NCI-H2107 treated with DMSO at 0.1 percent for 48 hours (cell line): ENCODE data around the gene NBL1.

Experiments
- DNase-seq: peaks from one replicate; lab custom pipeline; 2025; ENCODE audit not compliant: unreplicated experiment; lab: John Stamatoyannopoulos, UW

The NBL1 gene

DNA sequence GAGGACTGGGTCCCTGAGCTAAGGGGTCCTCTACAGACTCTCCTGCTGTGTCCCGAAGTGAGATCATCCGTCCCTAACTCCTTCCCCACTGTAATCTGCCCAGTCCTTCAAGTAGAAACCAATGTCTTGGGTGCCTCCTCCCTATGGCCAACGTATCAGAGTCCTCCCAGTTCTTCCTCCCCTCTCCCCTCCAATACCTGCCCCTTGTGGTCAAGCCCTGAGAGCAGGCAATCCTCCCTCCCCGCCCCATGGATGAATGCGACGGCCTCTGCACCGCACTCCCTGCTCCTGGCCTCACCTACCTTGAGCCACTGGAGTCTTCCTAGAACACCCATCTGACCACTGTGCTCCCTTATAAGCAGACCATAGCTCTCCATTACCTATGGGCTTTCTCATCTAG, 51.7 kb downstream of the NBL1 start:
- DNase-seq, result no peak

DNA sequence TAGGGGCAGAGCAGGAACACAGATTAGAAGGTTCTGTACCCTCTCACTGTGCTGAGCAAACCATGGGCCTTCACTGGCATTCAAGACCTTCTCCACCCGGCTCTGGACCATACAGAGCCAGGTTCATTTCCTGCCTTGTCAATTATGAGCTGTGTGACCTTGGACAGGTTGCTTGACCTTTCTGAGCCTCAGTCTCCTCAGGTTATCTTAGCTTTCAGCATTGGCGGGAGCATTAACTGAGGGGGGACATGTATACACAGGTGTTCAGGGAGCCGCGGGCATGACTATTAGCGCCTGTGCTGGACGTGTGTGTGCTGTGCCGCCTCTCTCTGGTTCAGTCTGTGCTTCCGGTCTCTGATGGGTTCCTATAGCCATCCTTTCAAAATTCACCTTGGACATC, 52.7 kb downstream of the NBL1 start:
- no peak for DNase-seq

DNA sequence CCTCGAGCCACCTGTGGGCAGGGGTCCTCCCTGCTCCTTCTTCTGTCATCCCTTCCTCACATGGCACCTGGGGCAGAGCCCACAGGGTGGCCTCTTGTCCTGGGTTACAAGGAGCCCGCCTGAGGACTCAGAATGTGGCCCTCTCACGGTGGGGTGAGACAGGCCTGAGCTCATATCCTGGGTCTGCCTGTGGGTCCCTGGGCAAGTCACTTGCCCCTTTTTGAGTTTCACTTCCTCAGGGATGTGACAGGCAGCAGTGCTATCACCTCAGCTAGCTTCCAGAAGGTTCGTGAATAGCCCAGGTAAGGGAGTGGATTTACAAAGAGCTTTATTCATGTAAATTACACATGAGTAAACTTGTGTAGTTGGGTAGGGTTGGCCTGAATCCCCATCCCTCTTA, 54.1 kb downstream of the NBL1 start:
- no peak for DNase-seq

DNA sequence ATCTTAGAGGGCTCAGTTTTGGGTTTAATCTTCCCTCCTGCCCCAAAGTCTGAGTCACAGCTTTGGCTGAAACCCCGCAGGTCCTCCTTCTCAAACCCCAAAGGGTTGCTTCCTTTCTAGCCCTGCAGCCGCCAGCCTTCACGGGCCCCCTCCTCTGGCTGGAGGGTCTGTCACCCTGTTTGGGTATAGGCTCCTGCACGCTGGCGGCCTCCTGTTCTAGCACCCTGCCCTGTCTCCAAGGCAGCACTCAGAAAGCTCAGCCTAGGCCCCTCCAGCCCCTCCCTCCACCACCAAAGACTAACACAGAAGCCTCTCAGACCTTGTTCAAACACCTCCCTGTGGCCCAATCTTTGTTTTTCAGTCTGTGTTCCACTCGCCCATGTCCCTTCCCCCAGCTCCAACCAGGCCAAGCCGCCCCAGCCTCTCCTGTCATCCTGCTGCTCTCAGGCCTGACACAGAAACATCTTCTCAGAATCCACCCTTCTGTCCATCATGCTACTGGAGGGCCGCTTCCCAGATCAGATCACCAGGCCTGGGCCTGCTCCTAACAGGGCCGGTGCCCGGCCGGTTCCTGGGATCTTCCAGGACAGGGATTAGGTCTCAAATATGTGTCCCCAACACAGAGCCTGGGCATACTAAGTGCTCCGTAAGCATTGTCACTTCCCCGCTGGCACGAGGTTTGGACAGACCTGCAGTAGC, 56.1 kb downstream of the NBL1 start:
- no peak for DNase-seq

DNA sequence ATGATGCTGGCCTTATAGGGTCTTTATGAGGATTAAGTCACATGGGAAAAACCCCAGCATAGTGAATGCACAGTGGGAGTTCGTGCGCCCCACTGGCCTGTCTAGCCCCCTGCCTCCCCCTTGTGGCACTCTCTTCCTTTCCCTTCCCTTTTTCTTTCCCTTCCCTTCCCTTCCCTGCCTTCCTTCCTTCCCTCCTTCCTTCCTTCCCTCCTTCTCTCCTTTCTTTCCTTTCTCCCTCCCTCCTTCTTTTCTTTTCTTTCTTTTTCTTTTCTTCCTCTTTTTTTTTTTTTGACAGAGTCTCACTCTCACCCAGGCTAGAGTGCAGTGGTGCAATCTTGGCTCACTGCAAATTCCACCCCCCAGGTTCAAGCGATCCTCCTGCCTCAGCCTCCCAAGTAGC, 59.2 kb downstream of the NBL1 start:
- no peak for DNase-seq

DNA sequence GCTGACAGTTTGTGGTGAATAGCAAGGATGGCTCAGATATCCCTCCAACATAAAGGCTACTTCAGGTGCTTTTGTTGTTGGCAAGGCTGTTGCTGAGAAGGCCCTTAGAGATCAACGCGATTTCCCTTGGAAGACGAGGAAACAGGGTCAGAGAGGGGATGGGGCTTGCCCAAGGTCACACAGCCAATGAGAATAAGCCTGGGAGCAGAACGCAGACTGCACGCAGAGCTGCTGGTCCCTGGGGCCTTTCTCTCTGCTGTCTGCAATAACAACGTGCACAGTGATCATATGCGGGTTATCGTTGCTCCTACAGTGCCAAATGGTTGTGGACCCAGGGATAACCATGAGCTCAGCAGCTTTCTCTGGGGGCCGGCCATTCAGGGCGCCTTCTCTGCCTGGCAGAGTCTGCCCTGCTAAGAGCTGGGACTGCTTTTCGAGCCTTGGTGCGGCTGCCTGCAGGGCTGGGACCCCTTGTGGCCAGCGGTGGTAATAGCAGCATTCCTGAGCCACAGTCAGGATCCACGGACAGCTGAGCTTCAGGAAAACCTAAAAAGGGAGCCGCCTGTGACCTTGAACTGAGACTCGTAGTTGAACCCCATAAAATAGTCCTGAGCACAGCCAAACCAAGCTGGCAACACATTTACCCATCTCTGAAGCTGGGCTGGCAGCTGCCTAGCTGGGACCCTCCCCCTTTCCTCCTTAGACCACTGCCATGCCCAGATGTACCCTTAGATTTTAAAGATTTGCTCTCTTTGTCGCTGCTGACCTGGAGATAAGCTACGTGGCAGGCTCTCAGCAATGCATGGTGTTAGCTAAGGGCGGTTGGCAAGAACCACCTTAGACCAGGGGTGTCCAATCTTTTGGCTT, 60.4 kb downstream of the NBL1 start:
- no peak for DNase-seq

DNA sequence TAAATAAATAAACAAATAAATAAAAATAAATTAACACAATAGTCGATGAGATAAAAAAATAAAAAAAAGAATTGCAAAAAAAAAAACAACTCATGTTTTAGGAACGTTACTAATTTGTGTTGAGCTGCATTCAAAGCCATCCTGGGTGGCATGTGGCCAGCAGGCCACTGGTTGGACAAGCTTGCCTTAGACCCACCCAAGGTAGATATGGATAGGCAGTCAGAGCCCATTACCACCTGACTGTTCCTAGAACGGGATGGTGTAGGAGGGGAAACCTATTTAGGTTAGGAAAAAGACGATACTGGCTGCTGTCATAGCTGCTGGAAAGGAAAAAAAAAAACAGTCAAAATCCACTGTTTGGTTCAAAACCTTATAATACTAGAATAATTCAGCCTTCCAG, 61.4 kb downstream of the NBL1 start:
- no peak for DNase-seq

DNA sequence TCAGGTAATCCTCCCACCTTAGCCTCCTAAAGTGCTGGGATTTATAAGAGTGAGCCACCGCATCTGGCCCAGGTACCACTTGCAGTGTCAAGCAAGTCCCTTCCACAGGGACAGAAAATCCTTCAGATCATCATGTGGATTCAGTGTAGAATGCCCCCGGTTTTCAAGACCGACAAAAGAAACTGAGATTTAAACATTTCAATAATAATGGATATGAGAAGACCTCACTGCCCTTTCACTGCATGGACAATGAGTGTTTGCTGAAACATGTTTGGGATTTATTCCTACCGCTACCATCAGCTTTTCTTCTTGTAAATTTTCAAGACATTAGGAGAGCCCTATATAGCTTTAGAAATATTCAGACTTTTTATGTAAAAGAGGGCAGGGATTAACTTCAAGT, 62.0 kb downstream of the NBL1 start:
- no peak for DNase-seq
